ENCODE data around the gene KLHL1. TPM values are rescaled to one million over a fixed set of nuclear protein-coding genes. Genes with fewer than 3 reads are reported as not detected.

The KLHL1 gene
- total and polyA plus RNA-seq, 10 donors = 0.02 TPM; not detected in 9

- Histone ChIP-seq H3K36me3 (no peaks in the 10 kb centered on the region), H3K27me3 (replicated peaks in 1 of 7) (no peaks in the 10 kb centered on the region), H3K4me3 (no peak overlapping the region), H3K4me1 (no peaks in the 10 kb centered on the region), H3K9me3 (no peaks in the 10 kb centered on the region), H3K27ac (no peak overlapping the region)
- WGBS, 5 donors = 18 to 37% (median 30%) methylated on average over 4 of the region's 4 CpGs
- intact Hi-C loops (cut with DNase I; ENCODE audit: low total_unique reads) = no loop called here
- no peak for DNase-seq
- no peak for TF ChIP-seq CTCF (IDR thresholded peaks at IDR 0.05 in 8 of 11, conservative IDR thresholded peaks at IDR 0.05 in 3 of 11)
- TF ChIP-seq POLR2AphosphoS5 (IDR thresholded peaks at IDR 0.05) = no peak
- no peak for TF ChIP-seq POLR2A (IDR thresholded peaks at IDR 0.05)
Measured at GRCh38 chr13:70080012-70080411, 28.2 kb downstream of the KLHL1 start.

- peaks cover 0 to 47% (median 25%) of the 10 kb centered on the region in 8 donors for H3K9me3 ChIP-seq
- H3K4me1 ChIP-seq = no peaks in the 10 kb centered on the region
- intact Hi-C loops (cut with DNase I; ENCODE audit: low total_unique reads) = no loop called here
- H3K27ac ChIP-seq = no peak overlapping the region
- TF ChIP-seq POLR2AphosphoS5 (IDR thresholded peaks at IDR 0.05) (no peak), CTCF (IDR thresholded peaks at IDR 0.05 in 8 of 11, conservative IDR thresholded peaks at IDR 0.05 in 3 of 11) (no peak), POLR2A (IDR thresholded peaks at IDR 0.05) (no peak)
- H3K4me3 ChIP-seq = no peak overlapping the region
- no peaks in the 10 kb centered on the region for H3K27me3 ChIP-seq (replicated peaks in 1 of 7)
- DNase-seq = no peak
- H3K36me3 ChIP-seq = no peaks in the 10 kb centered on the region
Measured at GRCh38 chr13:70054572-70054971, 53.7 kb downstream of the KLHL1 start.

GRCh38 chr13:70051531-70051930, 56.7 kb downstream of the KLHL1 start:
- Histone ChIP-seq H3K4me1 (no peaks in the 10 kb centered on the region), H3K27ac (no peak overlapping the region), H3K4me3 (no peak overlapping the region), H3K36me3 (no peaks in the 10 kb centered on the region), H3K9me3 (peaks cover 0 to 38% (median 22%) of the 10 kb centered on the region in 8 donors), H3K27me3 (replicated peaks in 1 of 7) (no peaks in the 10 kb centered on the region)
- no peak for TF ChIP-seq POLR2A (IDR thresholded peaks at IDR 0.05)
- TF ChIP-seq POLR2AphosphoS5 (IDR thresholded peaks at IDR 0.05) = no peak
- TF ChIP-seq CTCF (IDR thresholded peaks at IDR 0.05 in 8 of 11, conservative IDR thresholded peaks at IDR 0.05 in 3 of 11) = no peak
- intact Hi-C loops (cut with DNase I; ENCODE audit: low total_unique reads) = no loop called here
- WGBS, 5 donors = 71 to 81% (median 74%) methylated on average over 1 of the region's 1 CpG
- no peak for DNase-seq

- peaks cover 0 to 6% (median 0%) of the 10 kb centered on the region in 8 donors for H3K9me3 ChIP-seq
- no peak overlapping the region for H3K27ac ChIP-seq
- no peak for DNase-seq
- H3K36me3 ChIP-seq = no peaks in the 10 kb centered on the region
- H3K4me1 ChIP-seq = no peaks in the 10 kb centered on the region
- 67 to 90% (median 86%) methylated on average over 1 of the region's 1 CpG for WGBS, 5 donors
- no peaks in the 10 kb centered on the region for H3K27me3 ChIP-seq (replicated peaks in 1 of 7)
- intact Hi-C loops (cut with DNase I; ENCODE audit: low total_unique reads) = no loop called here
- H3K4me3 ChIP-seq = no peak overlapping the region
- no peak for TF ChIP-seq POLR2A (IDR thresholded peaks at IDR 0.05)
- TF ChIP-seq CTCF (IDR thresholded peaks at IDR 0.05 in 8 of 11, conservative IDR thresholded peaks at IDR 0.05 in 3 of 11) = no peak
- TF ChIP-seq POLR2AphosphoS5 (IDR thresholded peaks at IDR 0.05) = no peak
Measured at GRCh38 chr13:70043685-70044084, 64.6 kb downstream of the KLHL1 start.

Measured in spleen (tissue), 11 donors.